ENCODE data around the gene CRTC1. TPM values are rescaled to one million over a fixed set of nuclear protein-coding genes. Genes with fewer than 3 reads are reported as not detected.

The CRTC1 gene
- total and polyA plus RNA-seq, 2 experiments from 2014 or later, result 2.5 to 4.8 TPM

- Histone ChIP-seq H3K4me2 (peak overlapping the region; percentile 71), H2AFZ (no peak overlapping the region), H3K79me2 (no peaks in the 10 kb centered on the region), H3K36me3 (replicated peaks; ENCODE audit: insufficient read depth, low read depth) (no peaks in the 10 kb centered on the region), H3K9me3 (ENCODE audit: low read depth) (no peaks in the 10 kb centered on the region), H4K20me1 (ENCODE audit: insufficient read depth, poor library complexity, severe bottlenecking) (no peaks in the 10 kb centered on the region), H3K27ac (no peak overlapping the region), H3K4me3 (no peak overlapping the region), H3K27me3 (peaks cover 11% of the 10 kb centered on the region), H3K4me1 (ENCODE audit: insufficient read depth) (peaks cover 2% of the 10 kb centered on the region), H3K9me2 (replicated peaks; ENCODE audit: insufficient read depth) (no peaks in the 10 kb centered on the region)
- 47% methylated on average over 34 of the region's 71 CpGs for WGBS (ENCODE audit: low lambda C conversion rate, missing lambda C conversion rate)
- TF ChIP-seq CTCF (IDR thresholded peaks at IDR 0.05; ENCODE audit: poor library complexity), result no peak
- DNase-seq (ENCODE audit: low spot score), result no peak
These were observed 94.0 kb downstream of the CRTC1 start for GRCh38 chr19:18777301-18778075.

GRCh38 chr19:18778076-18778389 is 94.6 kb downstream of the CRTC1 start:
- H3K4me1 ChIP-seq (ENCODE audit: insufficient read depth), result peaks cover 2% of the 10 kb centered on the region
- no peaks in the 10 kb centered on the region for H4K20me1 ChIP-seq (ENCODE audit: insufficient read depth, poor library complexity, severe bottlenecking)
- H3K27me3 ChIP-seq, result peaks cover 11% of the 10 kb centered on the region
- no peaks in the 10 kb centered on the region for H3K9me3 ChIP-seq (ENCODE audit: low read depth)
- no peak for DNase-seq (ENCODE audit: low spot score)
- TF ChIP-seq EZH2phosphoT487 (IDR thresholded peaks at IDR 0.05; ENCODE audit: low read depth, severe bottlenecking, unreplicated experiment), result no peak
- TF ChIP-seq CTCF (IDR thresholded peaks at IDR 0.05; ENCODE audit: poor library complexity), result no peak
- TF ChIP-seq EZH2 (IDR thresholded peaks at IDR 0.05; ENCODE audit: borderline replicate concordance), result no peak
- H2AFZ ChIP-seq, result no peak overlapping the region
- H3K9me2 ChIP-seq (replicated peaks; ENCODE audit: insufficient read depth), result no peaks in the 10 kb centered on the region
- H3K79me2 ChIP-seq, result no peaks in the 10 kb centered on the region
- H3K4me3 ChIP-seq, result no peak overlapping the region
- H3K36me3 ChIP-seq (replicated peaks; ENCODE audit: insufficient read depth, low read depth), result no peaks in the 10 kb centered on the region
- peak overlapping the region; percentile 71 for H3K4me2 ChIP-seq
- WGBS (ENCODE audit: low lambda C conversion rate, missing lambda C conversion rate), result 73% methylated on average over 11 of the region's 11 CpGs
- no peak overlapping the region for H3K27ac ChIP-seq

GRCh38 chr19:18778826-18779495 is 95.5 kb downstream of the CRTC1 start:
- DNase-seq (ENCODE audit: low spot score), result no peak
- WGBS (ENCODE audit: low lambda C conversion rate, missing lambda C conversion rate), result 84% methylated on average over 14 of the region's 14 CpGs
- H3K27me3 ChIP-seq, result peaks cover 11% of the 10 kb centered on the region
- no peaks in the 10 kb centered on the region for H3K36me3 ChIP-seq (replicated peaks; ENCODE audit: insufficient read depth, low read depth)
- H3K4me1 ChIP-seq (ENCODE audit: insufficient read depth), result peaks cover 2% of the 10 kb centered on the region
- H4K20me1 ChIP-seq (ENCODE audit: insufficient read depth, poor library complexity, severe bottlenecking), result no peaks in the 10 kb centered on the region
- H3K4me3 ChIP-seq, result no peak overlapping the region
- H3K9me3 ChIP-seq (ENCODE audit: low read depth), result no peaks in the 10 kb centered on the region
- H3K4me2 ChIP-seq, result no peak overlapping the region
- no peaks in the 10 kb centered on the region for H3K9me2 ChIP-seq (replicated peaks; ENCODE audit: insufficient read depth)
- no peak for TF ChIP-seq CTCF (IDR thresholded peaks at IDR 0.05; ENCODE audit: poor library complexity)
- TF ChIP-seq EZH2phosphoT487 (IDR thresholded peaks at IDR 0.05; ENCODE audit: low read depth, severe bottlenecking, unreplicated experiment), result no peak
- TF ChIP-seq EZH2 (IDR thresholded peaks at IDR 0.05; ENCODE audit: borderline replicate concordance), result no peak
- no peaks in the 10 kb centered on the region for H3K79me2 ChIP-seq
- H2AFZ ChIP-seq, result no peak overlapping the region
- H3K27ac ChIP-seq, result no peak overlapping the region
